ENCODE data around the gene KIF16B. TPM values are rescaled to one million over a fixed set of nuclear protein-coding genes. Genes with fewer than 3 reads are reported as not detected.

KIF16B gene
- total and polyA plus RNA-seq, 2 of the 13 experiments (the other 11 are each of a cell fraction or from before 2014, with no cell fraction given) = 6.9 to 18.0 TPM

- TF ChIP-seq AHDC1 (CRISPR knock-in tag; IDR thresholded peaks at IDR 0.05; ENCODE audit: borderline replicate concordance) = no peak
- TF ChIP-seq CENPT (CRISPR knock-in tag; IDR thresholded peaks at IDR 0.05; ENCODE audit: low read depth) = no peak
- no peak for TF ChIP-seq SMAD9 (CRISPR knock-in tag; IDR thresholded peaks at IDR 0.05)
- TF ChIP-seq, protein P1, sequence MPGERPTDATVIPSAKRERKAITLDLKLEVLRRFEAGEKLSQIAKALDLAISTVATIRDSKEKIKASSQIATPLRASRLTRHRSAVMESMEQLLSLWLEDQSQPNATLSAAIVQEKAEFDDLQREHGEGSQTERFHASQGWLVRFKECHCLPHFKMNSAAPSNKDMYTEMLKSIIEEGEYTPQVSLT (CRISPR knock-in tag; IDR thresholded peaks at IDR 0.05; ENCODE audit: borderline replicate concordance, low read depth) = no peak
- TF ChIP-seq GATAD2A (CRISPR knock-in tag; IDR thresholded peaks at IDR 0.05) = no peak
- no peak for TF ChIP-seq KDM1A (CRISPR knock-in tag; IDR thresholded peaks at IDR 0.05)
- no peak for TF ChIP-seq ZNF317 (CRISPR knock-in tag; IDR thresholded peaks at IDR 0.05)
These were observed 328.4 kb downstream of the KIF16B start (continued) for GRCh38 chr20:16244892-16245291.

GRCh38 chr20:16243470-16243869 is 329.8 kb downstream of the KIF16B start:
- ChIA-PET POLR2A (no interaction called here), CTCF (ENCODE audit: low intra/inter-chr PET ratio, low total read pairs) (no interaction called here)
- H3K27ac ChIP-seq (ENCODE audit: extremely low read length, insufficient read depth, low read length) = no peak overlapping the region
- DNase-seq (ENCODE audit: low spot score) (peak; percentile 22), ATAC-seq (peak; percentile 61), FAIRE-seq (no peak)
- H3K9ac ChIP-seq (ENCODE audit: insufficient read depth, low read depth, low read length) = no peak overlapping the region
- intact Hi-C loops (cut with micrococcal nuclease; ENCODE audit: unreplicated experiment) (loop anchor here (1.0 to 2.0 kb wide), 2 partner anchors 233 to 534 kb away; no protein-coding TSS in a partner anchor), in situ Hi-C loops (cut with HindIII; ENCODE audit: extremely low pct_ligation_motif_present, low pct_unique_long_range_greater_than_20kb) (loop anchor here (10.0 kb wide), 1 partner anchor 231 kb away; no protein-coding TSS in a partner anchor)
- H2AFZ ChIP-seq (ENCODE audit: low read length) = no peak overlapping the region
- H4K20me1 ChIP-seq (ENCODE audit: insufficient read depth, low read length) = no peaks in the 10 kb centered on the region
- no peak overlapping the region for H3K4me2 ChIP-seq (ENCODE audit: low read depth, low read length)
- H3K79me2 ChIP-seq (ENCODE audit: insufficient read depth, low read length) = no peaks in the 10 kb centered on the region
- no peak overlapping the region for H3K4me3 ChIP-seq (replicated peaks in 1 of 3; ENCODE audit: insufficient read depth in 1 of 3, low read depth in 2 of 3, low read length in 3 of 3)
- H3K4me1 ChIP-seq (ENCODE audit: insufficient read depth, low read length) = 0 out of 2 replicates have a peak, but pooled peaks cover 4% of the 10 kb centered on the region
- 18% methylated on average over 4 of the region's 4 CpGs for WGBS (ENCODE audit: low lambda C conversion rate)
- no TSS peak for BruUV-seq (replicated peaks)
- TF ChIP-seq, protein P2, sequence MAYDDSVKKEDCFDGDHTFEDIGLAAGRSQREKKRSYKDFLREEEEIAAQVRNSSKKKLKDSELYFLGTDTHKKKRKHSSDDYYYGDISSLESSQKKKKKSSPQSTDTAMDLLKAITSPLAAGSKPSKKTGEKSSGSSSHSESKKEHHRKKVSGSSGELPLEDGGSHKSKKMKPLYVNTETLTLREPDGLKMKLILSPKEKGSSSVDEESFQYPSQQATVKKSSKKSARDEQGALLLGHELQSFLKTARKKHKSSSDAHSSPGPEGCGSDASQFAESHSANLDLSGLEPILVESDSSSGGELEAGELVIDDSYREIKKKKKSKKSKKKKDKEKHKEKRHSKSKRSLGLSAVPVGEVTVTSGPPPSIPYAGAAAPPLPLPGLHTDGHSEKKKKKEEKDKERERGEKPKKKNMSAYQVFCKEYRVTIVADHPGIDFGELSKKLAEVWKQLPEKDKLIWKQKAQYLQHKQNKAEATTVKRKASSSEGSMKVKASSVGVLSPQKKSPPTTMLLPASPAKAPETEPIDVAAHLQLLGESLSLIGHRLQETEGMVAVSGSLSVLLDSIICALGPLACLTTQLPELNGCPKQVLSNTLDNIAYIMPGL (CRISPR knock-in tag; IDR thresholded peaks at IDR 0.05; ENCODE audit: borderline replicate concordance in 1 of 2, low read depth in 1 of 2) = no peak
- TF ChIP-seq, protein P3, sequence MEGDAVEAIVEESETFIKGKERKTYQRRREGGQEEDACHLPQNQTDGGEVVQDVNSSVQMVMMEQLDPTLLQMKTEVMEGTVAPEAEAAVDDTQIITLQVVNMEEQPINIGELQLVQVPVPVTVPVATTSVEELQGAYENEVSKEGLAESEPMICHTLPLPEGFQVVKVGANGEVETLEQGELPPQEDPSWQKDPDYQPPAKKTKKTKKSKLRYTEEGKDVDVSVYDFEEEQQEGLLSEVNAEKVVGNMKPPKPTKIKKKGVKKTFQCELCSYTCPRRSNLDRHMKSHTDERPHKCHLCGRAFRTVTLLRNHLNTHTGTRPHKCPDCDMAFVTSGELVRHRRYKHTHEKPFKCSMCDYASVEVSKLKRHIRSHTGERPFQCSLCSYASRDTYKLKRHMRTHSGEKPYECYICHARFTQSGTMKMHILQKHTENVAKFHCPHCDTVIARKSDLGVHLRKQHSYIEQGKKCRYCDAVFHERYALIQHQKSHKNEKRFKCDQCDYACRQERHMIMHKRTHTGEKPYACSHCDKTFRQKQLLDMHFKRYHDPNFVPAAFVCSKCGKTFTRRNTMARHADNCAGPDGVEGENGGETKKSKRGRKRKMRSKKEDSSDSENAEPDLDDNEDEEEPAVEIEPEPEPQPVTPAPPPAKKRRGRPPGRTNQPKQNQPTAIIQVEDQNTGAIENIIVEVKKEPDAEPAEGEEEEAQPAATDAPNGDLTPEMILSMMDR (CRISPR knock-in tag; IDR thresholded peaks at IDR 0.05) = peak; percentile 62
- TF ChIP-seq TFE3 (CRISPR knock-in tag; IDR thresholded peaks at IDR 0.05) (no peak), STAG1 (CRISPR knock-in tag; IDR thresholded peaks at IDR 0.05) (peak; percentile 70)
- peaks cover 6% of the 10 kb centered on the region; the same call in 1 of the 2 replicates for H3K9me3 ChIP-seq (ENCODE audit: low read length)
- no peaks in the 10 kb centered on the region for H3K27me3 ChIP-seq (ENCODE audit: control insufficient read depth in 1 of 2, insufficient read depth in 2 of 2, low read length in 2 of 2)
- H3K36me3 ChIP-seq (replicated peaks in 1 of 2; ENCODE audit: control insufficient read depth in 1 of 2, insufficient read depth in 2 of 2, low read length in 2 of 2) = no peaks in the 10 kb centered on the region
